HepG2 (cell line): ENCODE results near the gene RDH11. TPM values are rescaled to one million over a fixed set of nuclear protein-coding genes. Genes with fewer than 3 reads are reported as not detected.

Source experiments
- KLF15 ChIP-seq: sonication (generic); formaldehyde crosslinking; IDR thresholded peaks from 2 replicates; pipeline ENCODE4 v1.8.1; 2023; ENCODE audit warnings: borderline replicate concordance, mild to moderate bottlenecking, inconsistent platforms, missing genetic modification reagents, mixed read lengths
- NFKB2 ChIP-seq: sonication (generic); formaldehyde crosslinking; IDR thresholded peaks from 2 replicates; pipeline ENCODE4 v1.4.0; 2020; ENCODE audit warnings: missing genetic modification reagents, borderline replicate concordance
- PAX8 ChIP-seq: sonication (generic); formaldehyde crosslinking; IDR thresholded peaks from 2 replicates; pipeline ENCODE4 v1.8.0; 2022; ENCODE audit warnings: mild to moderate bottlenecking, missing genetic modification reagents, borderline replicate concordance
- RBFOX2 ChIP-seq: fragments of 200-400 bp; formaldehyde crosslinking; IDR thresholded peaks from 2 replicates; pipeline ENCODE4 v1.6.1; 2017; ENCODE audit warnings: low read depth, mild to moderate bottlenecking, low read length
- RELA ChIP-seq: sonication (generic); formaldehyde crosslinking; IDR thresholded peaks from 2 replicates; pipeline ENCODE4 v1.4.0; 2020; ENCODE audit warnings: missing genetic modification reagents
- RXRA ChIP-seq: sonication (generic); formaldehyde crosslinking; IDR thresholded peaks from 2 replicates; pipeline ENCODE4 v1.5.1; 2020; ENCODE audit warnings: missing genetic modification reagents
- SMAD3 ChIP-seq: sonication (generic); formaldehyde crosslinking; IDR thresholded peaks from 2 replicates; pipeline ENCODE4 v1.4.0; 2020; ENCODE audit warnings: missing genetic modification reagents
- SMC3 ChIP-seq: IDR thresholded peaks from 2 replicates; pipeline ENCODE4 v1.6.1; 2011; ENCODE audit warnings: low read length, improper control_type of control experiment
- SOX6 ChIP-seq, 2 experiments: fragments of 450-650 bp in 1 of 2; sonication (generic) in 1 of 2; formaldehyde crosslinking in 1 of 2; IDR thresholded peaks; 2 replicates each; pipeline versions ENCODE4 v1.4.0 to v1.6.1; 2017 to 2020; ENCODE audit warnings: antibody characterized with exemption in 1 of 2, mild to moderate bottlenecking in 1 of 2, missing genetic modification reagents in 1 of 2
- TBX2 ChIP-seq: sonication (generic); formaldehyde crosslinking; IDR thresholded peaks from 2 replicates; pipeline ENCODE4 v1.5.0; 2020; ENCODE audit warnings: missing genetic modification reagents, mild to moderate bottlenecking, borderline replicate concordance
- TEF ChIP-seq: sonication (generic); formaldehyde crosslinking; IDR thresholded peaks from 2 replicates; pipeline ENCODE4 v1.5.0; 2020; ENCODE audit warnings: missing genetic modification reagents
- YEATS4 ChIP-seq: sonication (generic); formaldehyde crosslinking; IDR thresholded peaks from 2 replicates; pipeline ENCODE4 v1.4.0; 2020; ENCODE audit warnings: missing genetic modification reagents, borderline replicate concordance
- ZFP36L2 ChIP-seq: sonication (generic); formaldehyde crosslinking; IDR thresholded peaks from 2 replicates; pipeline ENCODE4 v1.4.0; 2020; ENCODE audit warnings: missing genetic modification reagents
- ZNF124 ChIP-seq: sonication (generic); formaldehyde crosslinking; IDR thresholded peaks from 2 replicates; pipeline ENCODE4 v1.4.0; 2020; ENCODE audit warnings: missing genetic modification reagents
- ZNF280D ChIP-seq: sonication (generic); formaldehyde crosslinking; IDR thresholded peaks from 2 replicates; pipeline ENCODE4 v1.5.1; 2020; ENCODE audit warnings: mild to moderate bottlenecking, missing genetic modification reagents
- ZNF674 ChIP-seq: sonication (generic); formaldehyde crosslinking; IDR thresholded peaks from 2 replicates; pipeline ENCODE4 v1.5.0; 2020; ENCODE audit warnings: low read depth, mild to moderate bottlenecking, missing genetic modification reagents
- ZSCAN30 ChIP-seq: sonication (generic); formaldehyde crosslinking; IDR thresholded peaks from 2 replicates; pipeline ENCODE4 v1.5.0; 2020; ENCODE audit warnings: mild to moderate bottlenecking, missing genetic modification reagents
- polyA plus RNA-seq, 8 experiments: library from polyadenylated mRNA; depleted of rRNA in 3 of 8; stranded (reverse) in 7 of 8; unstranded in 1 of 8; fragments of >200 nt; fragmentation: Illumina TruSeq in 4 of 8; extraction: Trizol in 4 of 8; gene quantifications; 2 replicates each; pipeline versions ENCODE4 v1.2.1 to v1.2.3, GENCODE V29; 2011 to 2016; ENCODE audit warnings: low read depth in 4 of 8, missing spikeins in 1 of 8, mixed read lengths in 1 of 8; ENCODE audit not compliant: insufficient read depth in 1 of 8
- total RNA-seq, 5 experiments: library from RNA; depleted of rRNA; stranded (reverse); fragments of >200 nt; fragmentation: Illumina TruSeq; extraction: Trizol; gene quantifications; 2 replicates each; pipeline ENCODE4 v1.2.3, GENCODE V29; 2016; ENCODE audit warnings: low read depth in 1 of 5
- TF ChIP-seq, protein P1 (sequence below): sonication (generic); formaldehyde crosslinking; IDR thresholded peaks from 2 replicates; pipeline ENCODE4 v1.8.1; 2023; ENCODE audit warnings: mild to moderate bottlenecking, missing genetic modification reagents
- TF ChIP-seq, protein P2 (sequence below): sonication (generic); formaldehyde crosslinking; IDR thresholded peaks from 2 replicates; pipeline ENCODE4 v1.5.1; 2020; ENCODE audit warnings: missing genetic modification reagents, mild to moderate bottlenecking, borderline replicate concordance
- TF ChIP-seq, protein P3 (sequence below), 2 experiments: sonication (generic) in 1 of 2; formaldehyde crosslinking in 1 of 2; IDR thresholded peaks; 2 replicates each; pipeline versions ENCODE4 v1.5.1 to v1.6.1; 2011 to 2020; ENCODE audit warnings: borderline replicate concordance in 1 of 2, low read depth in 1 of 2, low read length in 1 of 2, mild to moderate bottlenecking in 1 of 2, missing genetic modification reagents in 1 of 2, moderate library complexity in 1 of 2

Gene RDH11
- total and polyA plus RNA-seq, 2 of the 13 experiments (the other 11 are each of a cell fraction or from before 2014, with no cell fraction given), result 106 to 131 TPM

DNA sequence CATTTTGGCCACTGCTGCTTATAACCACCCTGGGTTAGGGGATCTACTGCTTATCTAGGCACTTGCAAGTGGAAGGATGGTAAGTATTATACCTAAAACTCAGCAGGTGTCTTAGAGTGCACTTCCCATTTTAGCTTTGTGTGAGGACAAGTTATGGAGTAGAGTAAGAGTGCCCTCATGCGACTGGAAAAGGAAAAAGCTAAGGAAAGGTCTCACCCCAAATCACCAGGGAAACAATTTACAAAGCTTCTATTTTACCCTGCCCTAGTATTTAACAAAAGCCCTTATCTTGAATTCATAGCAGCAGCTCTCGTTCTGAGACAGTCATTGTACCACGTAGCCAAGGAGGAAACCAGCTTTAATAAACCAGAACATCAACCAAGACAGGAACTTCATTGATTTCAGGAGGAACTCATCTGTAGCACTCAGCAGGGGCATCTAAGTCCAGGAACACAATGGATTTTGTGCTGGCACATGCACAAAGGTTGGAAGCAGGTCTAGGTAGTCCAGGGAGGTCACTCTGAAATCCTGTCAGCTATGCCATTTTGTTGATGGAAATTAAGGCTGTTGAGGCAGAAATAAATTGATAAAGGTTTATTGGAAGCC, 9.0 kb upstream of the RDH11 start (continued):
- TF ChIP-seq SOX6 (IDR thresholded peaks at IDR 0.05), result no peak
- peak; percentile 23; the same call in 1 of the 2 replicates for TF ChIP-seq SOX6 (CRISPR knock-in tag; IDR thresholded peaks at IDR 0.05)
- TF ChIP-seq KLF15 (CRISPR knock-in tag), result no peak
- no peak for TF ChIP-seq RBFOX2
- no peak for TF ChIP-seq YEATS4 (CRISPR knock-in tag)
- no peak for TF ChIP-seq PAX8
- TF ChIP-seq ZNF674 (CRISPR knock-in tag), result no peak
- no peak for TF ChIP-seq RELA (CRISPR knock-in tag)
- no peak for TF ChIP-seq ZFP36L2 (CRISPR knock-in tag)
- no peak for TF ChIP-seq NFKB2 (CRISPR knock-in tag)
- TF ChIP-seq, protein P1, sequence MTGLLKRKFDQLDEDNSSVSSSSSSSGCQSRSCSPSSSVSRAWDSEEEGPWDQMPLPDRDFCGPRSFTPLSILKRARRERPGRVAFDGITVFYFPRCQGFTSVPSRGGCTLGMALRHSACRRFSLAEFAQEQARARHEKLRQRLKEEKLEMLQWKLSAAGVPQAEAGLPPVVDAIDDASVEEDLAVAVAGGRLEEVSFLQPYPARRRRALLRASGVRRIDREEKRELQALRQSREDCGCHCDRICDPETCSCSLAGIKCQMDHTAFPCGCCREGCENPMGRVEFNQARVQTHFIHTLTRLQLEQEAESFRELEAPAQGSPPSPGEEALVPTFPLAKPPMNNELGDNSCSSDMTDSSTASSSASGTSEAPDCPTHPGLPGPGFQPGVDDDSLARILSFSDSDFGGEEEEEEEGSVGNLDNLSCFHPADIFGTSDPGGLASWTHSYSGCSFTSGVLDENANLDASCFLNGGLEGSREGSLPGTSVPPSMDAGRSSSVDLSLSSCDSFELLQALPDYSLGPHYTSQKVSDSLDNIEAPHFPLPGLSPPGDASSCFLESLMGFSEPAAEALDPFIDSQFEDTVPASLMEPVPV, result no peak
- TF ChIP-seq RXRA (CRISPR knock-in tag), result no peak
- no peak for TF ChIP-seq TEF (CRISPR knock-in tag)
- TF ChIP-seq SMC3, result peak; percentile 83
- no peak for TF ChIP-seq SMAD3 (CRISPR knock-in tag)
- TF ChIP-seq ZNF124 (CRISPR knock-in tag), result no peak
- TF ChIP-seq, protein P2, sequence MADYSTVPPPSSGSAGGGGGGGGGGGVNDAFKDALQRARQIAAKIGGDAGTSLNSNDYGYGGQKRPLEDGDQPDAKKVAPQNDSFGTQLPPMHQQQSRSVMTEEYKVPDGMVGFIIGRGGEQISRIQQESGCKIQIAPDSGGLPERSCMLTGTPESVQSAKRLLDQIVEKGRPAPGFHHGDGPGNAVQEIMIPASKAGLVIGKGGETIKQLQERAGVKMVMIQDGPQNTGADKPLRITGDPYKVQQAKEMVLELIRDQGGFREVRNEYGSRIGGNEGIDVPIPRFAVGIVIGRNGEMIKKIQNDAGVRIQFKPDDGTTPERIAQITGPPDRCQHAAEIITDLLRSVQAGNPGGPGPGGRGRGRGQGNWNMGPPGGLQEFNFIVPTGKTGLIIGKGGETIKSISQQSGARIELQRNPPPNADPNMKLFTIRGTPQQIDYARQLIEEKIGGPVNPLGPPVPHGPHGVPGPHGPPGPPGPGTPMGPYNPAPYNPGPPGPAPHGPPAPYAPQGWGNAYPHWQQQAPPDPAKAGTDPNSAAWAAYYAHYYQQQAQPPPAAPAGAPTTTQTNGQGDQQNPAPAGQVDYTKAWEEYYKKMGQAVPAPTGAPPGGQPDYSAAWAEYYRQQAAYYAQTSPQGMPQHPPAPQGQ (CRISPR knock-in tag), result no peak
- no peak for TF ChIP-seq ZSCAN30 (CRISPR knock-in tag)
- TF ChIP-seq, protein P3, sequence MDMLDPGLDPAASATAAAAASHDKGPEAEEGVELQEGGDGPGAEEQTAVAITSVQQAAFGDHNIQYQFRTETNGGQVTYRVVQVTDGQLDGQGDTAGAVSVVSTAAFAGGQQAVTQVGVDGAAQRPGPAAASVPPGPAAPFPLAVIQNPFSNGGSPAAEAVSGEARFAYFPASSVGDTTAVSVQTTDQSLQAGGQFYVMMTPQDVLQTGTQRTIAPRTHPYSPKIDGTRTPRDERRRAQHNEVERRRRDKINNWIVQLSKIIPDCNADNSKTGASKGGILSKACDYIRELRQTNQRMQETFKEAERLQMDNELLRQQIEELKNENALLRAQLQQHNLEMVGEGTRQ (IDR thresholded peaks at IDR 0.05; ENCODE audit: low read depth, low read length), result no peak
- TF ChIP-seq, protein P3 (CRISPR knock-in tag; IDR thresholded peaks at IDR 0.05; ENCODE audit: borderline replicate concordance), result no peak
- no peak for TF ChIP-seq TBX2 (CRISPR knock-in tag)
- no peak for TF ChIP-seq ZNF280D
